Glutamatergic neuron (in vitro differentiated cells): Measurements from ENCODE around the gene PTOV1. TPM values are rescaled to one million over a fixed set of nuclear protein-coding genes. Genes with fewer than 3 reads are reported as not detected.
A peak's percentile ranks its signal among the peaks of the same experiment; 100 is the strongest.

ENCODE experiments used
- DNase-seq: peaks from one replicate; pipeline ENCODE4 v3.0.0; 2022
- H3K27ac Mint-ChIP-seq: one replicate; pipeline ENCODE4 v1.8.0; 2020; ENCODE audit warnings: mild to moderate bottlenecking, mixed read lengths, inconsistent platforms; ENCODE audit not compliant: unreplicated experiment
- H3K27me3 Mint-ChIP-seq: one replicate; pipeline ENCODE4 v1.8.0; 2020; ENCODE audit warnings: mild to moderate bottlenecking, moderate library complexity, mixed read lengths, inconsistent platforms; ENCODE audit not compliant: unreplicated experiment
- H3K36me3 Mint-ChIP-seq: one replicate; pipeline ENCODE4 v1.8.0; 2020; ENCODE audit warnings: mild to moderate bottlenecking, mixed read lengths, inconsistent platforms; ENCODE audit not compliant: unreplicated experiment
- H3K4me1 Mint-ChIP-seq: one replicate; pipeline ENCODE4 v1.8.0; 2020; ENCODE audit warnings: mild to moderate bottlenecking, low read depth, mixed read lengths, inconsistent platforms; ENCODE audit not compliant: unreplicated experiment
- H3K4me3 Mint-ChIP-seq: one replicate; pipeline ENCODE4 v1.8.0; 2020; ENCODE audit warnings: mild to moderate bottlenecking, mixed read lengths, inconsistent platforms; ENCODE audit not compliant: unreplicated experiment
- H3K9me3 Mint-ChIP-seq: one replicate; pipeline ENCODE4 v1.8.0; 2020; ENCODE audit warnings: mild to moderate bottlenecking, moderate library complexity, mixed read lengths, inconsistent platforms; ENCODE audit not compliant: unreplicated experiment
- total RNA-seq: library from RNA; stranded (reverse); fragmentation: NEBNext Ultra II Directional; extraction: Animal tissue kit (Norgen Biotek cat#: 25700); gene quantifications from one replicate; pipeline ENCODE4 v1.2.1, GENCODE V29; 2021; ENCODE audit not compliant: unreplicated experiment
- TF ChIP-seq, protein P1 (sequence below): fragments of 200-600 bp; sonication (generic); IDR thresholded peaks from one replicate; pipeline ENCODE4 v1.5.0; 2021; ENCODE audit not compliant: partially characterized antibody, unreplicated experiment

PTOV1 gene
- total RNA-seq, 1 donor from 2014 or later: 342 TPM

DNA sequence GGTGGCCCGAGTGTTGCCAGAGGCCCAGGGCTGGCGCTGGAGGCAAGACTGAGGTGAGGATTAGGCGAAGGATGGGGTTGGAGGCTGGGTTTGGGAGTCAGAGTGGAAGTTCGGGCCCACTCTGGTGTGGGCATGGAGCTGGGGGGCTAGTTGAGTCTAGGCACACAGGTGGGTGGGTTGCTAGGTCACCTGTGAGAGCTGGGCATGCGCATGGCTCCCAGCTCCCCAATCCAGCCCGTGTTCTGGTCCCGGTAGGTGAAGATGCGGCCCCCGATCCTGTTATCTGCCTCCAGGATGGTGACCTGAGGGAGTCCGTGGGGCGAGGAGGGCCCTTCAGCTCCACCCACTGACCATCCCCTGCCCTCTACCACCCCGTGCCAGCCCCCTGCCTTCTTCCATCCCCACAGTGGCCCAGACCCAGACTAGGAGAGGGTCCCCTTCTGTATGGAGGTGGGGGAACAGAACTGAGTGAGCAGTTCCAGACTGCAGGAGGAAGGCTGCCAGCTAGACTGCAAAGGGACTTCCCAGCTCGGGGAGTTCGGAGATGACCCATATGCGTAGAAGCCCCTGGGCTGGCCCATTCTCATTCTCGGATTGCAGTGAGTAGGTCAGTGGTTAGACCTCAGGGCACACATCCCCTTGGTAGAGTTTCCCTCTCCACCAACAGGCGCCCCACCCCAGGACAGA is 44.1 kb downstream of the PTOV1 start:
- Mint-ChIP-seq H3K27ac (no peak overlapping the region), H3K4me1 (peaks cover 3% of the 10 kb centered on the region), H3K27me3 (peaks cover 15% of the 10 kb centered on the region), H3K36me3 (no peaks in the 10 kb centered on the region), H3K9me3 (peaks cover 5% of the 10 kb centered on the region), H3K4me3 (no peak overlapping the region)
- DNase-seq: no peak
- TF ChIP-seq, protein P1, sequence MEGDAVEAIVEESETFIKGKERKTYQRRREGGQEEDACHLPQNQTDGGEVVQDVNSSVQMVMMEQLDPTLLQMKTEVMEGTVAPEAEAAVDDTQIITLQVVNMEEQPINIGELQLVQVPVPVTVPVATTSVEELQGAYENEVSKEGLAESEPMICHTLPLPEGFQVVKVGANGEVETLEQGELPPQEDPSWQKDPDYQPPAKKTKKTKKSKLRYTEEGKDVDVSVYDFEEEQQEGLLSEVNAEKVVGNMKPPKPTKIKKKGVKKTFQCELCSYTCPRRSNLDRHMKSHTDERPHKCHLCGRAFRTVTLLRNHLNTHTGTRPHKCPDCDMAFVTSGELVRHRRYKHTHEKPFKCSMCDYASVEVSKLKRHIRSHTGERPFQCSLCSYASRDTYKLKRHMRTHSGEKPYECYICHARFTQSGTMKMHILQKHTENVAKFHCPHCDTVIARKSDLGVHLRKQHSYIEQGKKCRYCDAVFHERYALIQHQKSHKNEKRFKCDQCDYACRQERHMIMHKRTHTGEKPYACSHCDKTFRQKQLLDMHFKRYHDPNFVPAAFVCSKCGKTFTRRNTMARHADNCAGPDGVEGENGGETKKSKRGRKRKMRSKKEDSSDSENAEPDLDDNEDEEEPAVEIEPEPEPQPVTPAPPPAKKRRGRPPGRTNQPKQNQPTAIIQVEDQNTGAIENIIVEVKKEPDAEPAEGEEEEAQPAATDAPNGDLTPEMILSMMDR: no peak

DNA sequence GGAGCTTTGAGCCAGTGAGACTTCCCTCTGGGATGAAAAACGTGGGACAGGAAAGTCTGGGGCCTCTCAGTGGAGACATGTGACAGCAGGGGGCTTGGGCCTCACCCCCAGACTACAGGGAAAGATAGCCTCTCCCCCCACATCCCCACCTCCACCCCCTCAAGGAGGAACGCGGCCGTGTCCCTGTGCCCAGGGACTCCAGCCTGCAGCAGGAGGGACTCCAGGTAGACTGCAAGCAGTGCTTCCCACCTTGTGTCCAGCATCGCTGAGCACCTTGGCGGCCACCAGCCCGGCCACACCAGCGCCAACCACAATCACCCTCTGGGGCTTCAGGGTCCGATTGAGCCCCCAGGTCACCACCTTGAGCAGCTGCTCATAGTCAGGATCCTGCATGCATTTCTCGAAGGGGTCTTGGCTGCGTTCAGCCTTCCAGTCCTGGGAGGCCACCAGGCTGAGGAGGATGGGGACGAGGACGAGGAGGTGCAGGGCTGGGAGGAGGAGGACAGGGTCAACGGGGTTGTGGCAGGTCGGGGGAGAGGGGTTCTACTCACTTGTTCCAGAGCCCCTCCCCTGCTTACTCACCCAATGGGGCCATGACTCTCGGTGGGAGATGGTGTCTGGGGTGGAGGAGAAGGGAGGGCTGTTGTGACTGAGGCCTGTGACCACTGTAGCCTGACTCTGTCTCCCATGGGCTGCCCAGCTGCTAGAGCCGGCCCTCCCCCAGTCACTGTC is 44.8 kb downstream of the PTOV1 start:
- Mint-ChIP-seq H3K27ac (no peak overlapping the region), H3K27me3 (peaks cover 15% of the 10 kb centered on the region), H3K4me3 (no peak overlapping the region), H3K4me1 (peaks cover 3% of the 10 kb centered on the region), H3K9me3 (peaks cover 5% of the 10 kb centered on the region), H3K36me3 (no peaks in the 10 kb centered on the region)
- no peak for DNase-seq
- TF ChIP-seq, protein P1: no peak

DNA sequence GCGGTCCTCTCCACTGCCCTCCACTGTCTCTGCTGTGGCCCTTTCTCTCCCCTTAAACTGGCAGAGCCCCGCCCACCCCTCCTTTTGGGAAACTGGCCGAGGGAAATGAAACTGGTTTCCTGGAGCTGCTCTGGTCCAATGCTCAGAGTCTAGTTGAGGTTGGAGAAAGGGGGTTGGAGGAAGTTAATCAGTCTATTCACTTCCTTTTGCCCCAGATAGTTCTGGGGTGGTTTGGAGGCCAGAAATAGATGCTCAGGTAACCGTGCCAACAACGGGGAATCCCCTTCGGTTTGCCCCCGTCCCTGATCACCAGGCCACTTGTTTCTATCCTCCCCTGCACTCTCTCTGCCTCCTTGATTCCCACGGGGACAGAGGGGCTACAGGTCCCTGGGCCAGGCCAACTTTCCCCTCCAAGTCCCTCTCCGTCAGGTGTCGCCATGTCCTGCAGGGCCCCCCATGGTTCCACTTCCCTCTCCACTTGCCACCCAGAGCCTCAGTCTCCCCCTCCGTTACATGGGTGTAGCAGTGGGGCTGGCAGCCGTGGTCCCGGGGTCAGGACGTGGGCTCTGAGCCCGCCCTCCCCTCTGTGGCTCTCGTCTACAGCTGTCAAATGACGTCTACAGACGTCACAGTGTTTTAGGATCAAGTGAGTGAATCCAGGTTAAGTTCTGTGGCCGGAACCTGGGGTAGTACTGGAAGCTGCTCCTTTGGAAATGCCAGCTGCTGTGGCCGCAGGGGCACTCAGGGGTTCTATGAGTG is 46.1 kb downstream of the PTOV1 start, which contains the start of gene IL4I1:
IL4I1 (minus strand) TSS at position 25 of the 759 bp plus-strand sequence. CDS start 727 bp downstream, outside the sequence.
- no peaks in the 10 kb centered on the region for H3K4me1 Mint-ChIP-seq
- peaks cover 14% of the 10 kb centered on the region for H3K27me3 Mint-ChIP-seq
- TF ChIP-seq, protein P1: no peak
- no peak for DNase-seq
- peaks cover 4% of the 10 kb centered on the region for H3K9me3 Mint-ChIP-seq
- no peak within 1 kb of the TSS for H3K4me3 Mint-ChIP-seq
- peak within 1 kb of the TSS; percentile 6 for H3K27ac Mint-ChIP-seq
- H3K36me3 Mint-ChIP-seq: no peaks in the 10 kb centered on the region

DNA sequence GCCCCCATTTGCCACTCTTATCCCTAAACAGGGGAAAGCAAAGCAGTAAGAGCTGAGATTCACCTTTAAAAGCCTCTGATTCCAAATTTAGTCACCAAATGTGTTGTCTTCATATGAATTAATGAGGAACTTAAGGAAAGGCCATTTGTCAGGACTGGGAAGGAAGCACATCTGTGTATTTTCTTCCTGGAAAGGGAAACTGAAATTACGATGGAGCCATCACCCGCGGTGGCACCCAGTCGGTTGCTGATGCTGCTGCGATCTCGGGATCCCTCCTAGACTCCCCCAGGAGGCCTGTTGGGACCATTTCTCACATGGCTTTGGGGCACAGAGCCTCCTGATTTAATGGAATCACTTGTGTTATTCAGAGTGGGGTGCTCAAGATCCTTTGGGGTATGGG is 53.2 kb downstream of the PTOV1 start:
- H3K4me3 Mint-ChIP-seq: no peak overlapping the region
- no peaks in the 10 kb centered on the region for H3K36me3 Mint-ChIP-seq
- H3K27ac Mint-ChIP-seq: no peak overlapping the region
- H3K27me3 Mint-ChIP-seq: peaks cover 3% of the 10 kb centered on the region
- H3K4me1 Mint-ChIP-seq: no peaks in the 10 kb centered on the region
- H3K9me3 Mint-ChIP-seq: peaks cover 5% of the 10 kb centered on the region
- DNase-seq: no peak
- TF ChIP-seq, protein P1: no peak
